DND-41 (cell line): ENCODE measurements around the gene VAMP2.

Experiments
- ATAC-seq: fragments of 200-7000 bp; cut with Tn5 transposase; 3 replicates; pipeline ENCODE4 v1.9.1; 2021; ENCODE audit warnings: low read depth; ENCODE audit not compliant: insufficient read depth
- DNase-seq: peaks from one replicate; pipeline ENCODE4 v3.0.0-alpha.2; 2020
- H2AFZ ChIP-seq: 2 replicates; pipeline ENCODE4 v1.6.0; 2012; ENCODE audit warnings: low read depth, low read length
- H3K27ac ChIP-seq: 2 replicates; pipeline ENCODE4 v1.5.1; 2012; ENCODE audit warnings: low read length, inconsistent platforms
- H3K27me3 ChIP-seq: fragments of 200-600 bp; sonication (generic); 2 replicates; pipeline ENCODE4 v1.6.0; 2012; ENCODE audit warnings: low read length, mild to moderate bottlenecking, inconsistent platforms; ENCODE audit not compliant: insufficient read depth, poor library complexity
- H3K36me3 ChIP-seq: 2 replicates; pipeline ENCODE4 v1.5.1; 2012; ENCODE audit warnings: low read length, inconsistent platforms; ENCODE audit not compliant: insufficient read depth
- H3K4me1 ChIP-seq: 2 replicates; pipeline ENCODE4 v1.5.1; 2012; ENCODE audit warnings: mild to moderate bottlenecking, low read length; ENCODE audit not compliant: insufficient read depth
- H3K4me2 ChIP-seq: 2 replicates; pipeline ENCODE4 v1.6.0; 2012; ENCODE audit warnings: mild to moderate bottlenecking, moderate library complexity, low read length, inconsistent platforms; ENCODE audit not compliant: insufficient read depth
- H3K4me3 ChIP-seq, 2 experiments: fragments of 200-600 bp in 1 of 2; shearing (Covaris generic) in 1 of 2; 2 replicates each; pipeline ENCODE4 v1.5.1; 2012 to 2016; ENCODE audit warnings: inconsistent platforms in 2 of 2, low read length in 2 of 2, mild to moderate bottlenecking in 2 of 2, low read depth in 1 of 2, moderate library complexity in 1 of 2
- H3K79me2 ChIP-seq: 2 replicates; pipeline ENCODE4 v1.6.0; 2012; ENCODE audit warnings: low read length, inconsistent platforms; ENCODE audit not compliant: insufficient read depth
- H3K9ac ChIP-seq: 2 replicates; pipeline ENCODE4 v1.6.0; 2012; ENCODE audit warnings: low read depth, mild to moderate bottlenecking, inconsistent platforms, low read length, moderate library complexity
- H3K9me3 ChIP-seq: 2 replicates; pipeline ENCODE4 v1.5.1; 2012; ENCODE audit warnings: low read length, moderate library complexity, mild to moderate bottlenecking, inconsistent platforms; ENCODE audit not compliant: insufficient read depth, severe bottlenecking
- H4K20me1 ChIP-seq: 2 replicates; pipeline ENCODE4 v1.6.0; 2012; ENCODE audit warnings: low read length; ENCODE audit not compliant: insufficient read depth
- EZH2 ChIP-seq: IDR thresholded peaks from 3 replicates; pipeline ENCODE4 v1.6.1; 2012; ENCODE audit warnings: borderline replicate concordance, low read depth, mild to moderate bottlenecking, moderate library complexity, low read length, inconsistent platforms; ENCODE audit not compliant: severe bottlenecking
- TF ChIP-seq, protein P1 (sequence below): IDR thresholded peaks from 2 replicates; pipeline ENCODE4 v1.5.1; 2012; ENCODE audit warnings: borderline replicate concordance, low read length, moderate library complexity, mild to moderate bottlenecking; ENCODE audit not compliant: poor library complexity, severe bottlenecking; ENCODE audit errors: extremely low read depth

Gene VAMP2

DNA sequence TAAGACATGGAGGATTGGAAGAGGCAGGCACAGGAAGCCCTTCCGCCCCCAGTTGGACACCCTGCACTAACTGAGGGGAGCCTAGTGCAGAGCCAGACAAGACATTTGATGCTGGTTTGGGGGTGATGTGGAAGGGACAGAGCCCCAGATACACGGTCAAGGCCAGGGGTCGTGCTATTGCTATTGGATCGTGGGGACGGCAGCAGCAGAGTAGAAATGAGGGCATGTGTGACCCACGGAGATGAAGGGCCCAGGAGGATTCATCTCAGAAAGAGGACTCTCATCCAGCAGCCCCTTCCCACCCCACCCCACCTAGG lies 2.0 kb upstream of the VAMP2 start:
- Histone ChIP-seq H3K9ac (peak overlapping the region; percentile 100), H3K4me1 (peaks cover 47% of the 10 kb centered on the region), H4K20me1 (peaks cover 18% of the 10 kb centered on the region), H3K79me2 (peaks cover 35% of the 10 kb centered on the region), H3K36me3 (peaks cover 26% of the 10 kb centered on the region), H2AFZ (peak overlapping the region; percentile 97), H3K27ac (peak overlapping the region; percentile 97), H3K27me3 (no peaks in the 10 kb centered on the region), H3K4me3 (peak overlapping the region in 1 of 2 experiments; percentile 99; a peak in 1 of 4 replicates), H3K4me2 (peak overlapping the region; percentile 97), H3K9me3 (no peaks in the 10 kb centered on the region)
- DNase-seq (peak; percentile 30), ATAC-seq (no peak)
- TF ChIP-seq EZH2: no peak
- TF ChIP-seq, protein P1, sequence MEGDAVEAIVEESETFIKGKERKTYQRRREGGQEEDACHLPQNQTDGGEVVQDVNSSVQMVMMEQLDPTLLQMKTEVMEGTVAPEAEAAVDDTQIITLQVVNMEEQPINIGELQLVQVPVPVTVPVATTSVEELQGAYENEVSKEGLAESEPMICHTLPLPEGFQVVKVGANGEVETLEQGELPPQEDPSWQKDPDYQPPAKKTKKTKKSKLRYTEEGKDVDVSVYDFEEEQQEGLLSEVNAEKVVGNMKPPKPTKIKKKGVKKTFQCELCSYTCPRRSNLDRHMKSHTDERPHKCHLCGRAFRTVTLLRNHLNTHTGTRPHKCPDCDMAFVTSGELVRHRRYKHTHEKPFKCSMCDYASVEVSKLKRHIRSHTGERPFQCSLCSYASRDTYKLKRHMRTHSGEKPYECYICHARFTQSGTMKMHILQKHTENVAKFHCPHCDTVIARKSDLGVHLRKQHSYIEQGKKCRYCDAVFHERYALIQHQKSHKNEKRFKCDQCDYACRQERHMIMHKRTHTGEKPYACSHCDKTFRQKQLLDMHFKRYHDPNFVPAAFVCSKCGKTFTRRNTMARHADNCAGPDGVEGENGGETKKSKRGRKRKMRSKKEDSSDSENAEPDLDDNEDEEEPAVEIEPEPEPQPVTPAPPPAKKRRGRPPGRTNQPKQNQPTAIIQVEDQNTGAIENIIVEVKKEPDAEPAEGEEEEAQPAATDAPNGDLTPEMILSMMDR: no peak

DNA sequence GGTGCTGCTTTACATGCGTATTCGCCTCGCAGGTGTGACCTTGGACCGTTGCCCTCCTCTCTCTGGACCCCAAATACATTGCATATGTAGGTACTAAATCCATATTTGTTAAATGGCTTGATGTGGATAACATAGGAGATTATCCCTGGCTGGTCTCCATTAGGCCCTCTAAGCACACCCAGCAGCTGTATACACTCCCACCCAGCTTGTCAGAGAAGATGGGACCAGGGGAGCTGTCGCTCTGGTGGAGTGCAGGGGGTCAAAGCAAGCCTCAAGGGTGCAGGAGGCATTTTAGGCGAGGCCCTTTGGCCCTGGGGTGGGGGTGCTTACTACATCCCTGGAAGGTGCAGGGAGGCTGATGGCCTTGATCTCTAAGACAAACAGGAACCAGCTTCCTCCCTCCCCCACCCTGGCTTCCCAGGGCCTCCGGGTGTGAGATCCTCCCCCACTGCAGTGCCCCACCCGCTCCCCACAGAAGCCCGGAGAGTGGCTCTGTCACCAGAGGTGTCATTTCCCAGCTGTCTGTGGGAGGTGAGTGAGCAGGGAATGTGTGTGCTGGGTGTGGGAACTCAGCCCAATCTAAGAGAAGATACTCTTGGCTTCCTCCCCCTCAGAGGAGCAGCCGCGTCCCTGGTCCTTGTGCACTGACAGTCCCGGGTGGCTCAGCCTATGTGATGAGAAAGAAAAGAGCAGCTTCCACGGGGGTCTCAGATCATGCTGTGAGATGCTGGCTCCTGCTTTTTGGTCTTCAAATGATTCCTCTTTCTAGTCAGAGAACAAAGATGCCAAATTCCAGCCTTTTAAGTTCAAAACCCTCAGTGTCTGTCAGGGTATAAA lies 1.4 kb upstream of the VAMP2 start:
- DNase-seq: peak; percentile 82
- Histone ChIP-seq H3K4me3 (peak overlapping the region in 1 of 2 experiments; percentile 99; a peak in 2 of 4 replicates), H3K4me2 (peak overlapping the region; percentile 97), H3K4me1 (peaks cover 53% of the 10 kb centered on the region), H2AFZ (peak overlapping the region; percentile 97), H3K27ac (peak overlapping the region; percentile 97), H3K9me3 (no peaks in the 10 kb centered on the region), H3K27me3 (no peaks in the 10 kb centered on the region), H3K79me2 (peaks cover 41% of the 10 kb centered on the region), H3K9ac (peak overlapping the region; percentile 100), H3K36me3 (peaks cover 31% of the 10 kb centered on the region), H4K20me1 (peaks cover 23% of the 10 kb centered on the region)
- TF ChIP-seq, protein P1: no peak
- TF ChIP-seq EZH2: no peak
- ATAC-seq: peak; percentile 70

DNA sequence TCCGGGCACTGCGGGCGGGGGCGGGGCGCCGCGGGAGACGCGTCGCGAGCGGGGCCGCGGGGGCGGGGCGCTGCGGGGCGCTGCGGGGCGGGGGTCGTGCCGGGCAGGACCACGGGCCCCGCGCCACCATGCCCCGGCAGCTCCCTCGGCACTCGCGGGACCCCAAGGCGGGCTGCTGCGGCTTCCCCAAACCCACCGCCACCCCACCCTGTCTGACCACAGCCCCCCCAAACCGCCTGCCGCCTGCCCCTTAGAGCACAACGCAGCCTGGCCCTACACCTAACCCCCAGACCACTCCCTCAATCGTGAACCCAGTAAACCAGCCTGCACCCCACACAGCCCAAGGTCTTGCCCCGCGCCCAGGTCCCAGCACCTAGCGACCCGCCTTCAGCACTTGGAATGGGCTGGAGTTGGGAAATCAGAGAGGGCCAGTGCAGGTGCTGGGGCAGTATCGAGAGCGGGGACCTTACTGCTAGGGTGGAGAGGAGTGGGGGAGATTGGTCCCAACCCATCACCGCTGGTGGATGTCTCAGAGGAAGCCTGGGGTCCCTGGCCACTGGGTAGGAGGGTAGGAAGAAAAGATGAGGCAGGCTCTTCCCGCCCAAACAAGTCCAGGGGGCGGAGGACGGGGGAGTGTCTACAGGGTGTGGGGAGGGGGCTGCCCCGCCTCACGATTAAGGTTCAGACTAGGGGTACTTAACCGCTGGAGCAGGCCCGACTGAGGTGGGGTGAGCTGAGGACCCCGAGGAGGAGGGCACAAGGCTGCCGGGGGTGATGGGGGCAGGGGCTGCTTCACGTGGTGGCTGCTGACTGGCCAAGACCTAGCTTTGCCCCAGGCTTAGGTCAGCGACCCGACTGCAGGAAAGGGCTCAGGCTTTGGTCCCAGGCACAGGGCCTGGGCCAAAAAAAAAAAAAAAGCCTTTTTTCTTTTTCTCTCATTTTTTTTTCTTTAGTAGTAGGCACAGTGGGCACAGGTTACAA lies 539 bp upstream of the VAMP2 start:
- Histone ChIP-seq H3K27ac (peak overlapping the region; percentile 97), H3K27me3 (no peaks in the 10 kb centered on the region), H3K9ac (peak overlapping the region; percentile 100), H4K20me1 (peaks cover 26% of the 10 kb centered on the region), H3K79me2 (peaks cover 41% of the 10 kb centered on the region), H3K4me2 (peak overlapping the region; percentile 97), H3K4me3 (peak overlapping the region; percentile 38 to 99; a peak in 3 of 4 replicates), H3K9me3 (no peaks in the 10 kb centered on the region), H3K4me1 (peaks cover 60% of the 10 kb centered on the region), H3K36me3 (peaks cover 34% of the 10 kb centered on the region), H2AFZ (peak overlapping the region; percentile 97)
- TF ChIP-seq, protein P1: no peak
- no peak for TF ChIP-seq EZH2
- peak; percentile 57 for DNase-seq
- ATAC-seq: peak; percentile 21; the same call in 2 of the 3 replicates
